ENCODE data around the gene RHBG.

DNA sequence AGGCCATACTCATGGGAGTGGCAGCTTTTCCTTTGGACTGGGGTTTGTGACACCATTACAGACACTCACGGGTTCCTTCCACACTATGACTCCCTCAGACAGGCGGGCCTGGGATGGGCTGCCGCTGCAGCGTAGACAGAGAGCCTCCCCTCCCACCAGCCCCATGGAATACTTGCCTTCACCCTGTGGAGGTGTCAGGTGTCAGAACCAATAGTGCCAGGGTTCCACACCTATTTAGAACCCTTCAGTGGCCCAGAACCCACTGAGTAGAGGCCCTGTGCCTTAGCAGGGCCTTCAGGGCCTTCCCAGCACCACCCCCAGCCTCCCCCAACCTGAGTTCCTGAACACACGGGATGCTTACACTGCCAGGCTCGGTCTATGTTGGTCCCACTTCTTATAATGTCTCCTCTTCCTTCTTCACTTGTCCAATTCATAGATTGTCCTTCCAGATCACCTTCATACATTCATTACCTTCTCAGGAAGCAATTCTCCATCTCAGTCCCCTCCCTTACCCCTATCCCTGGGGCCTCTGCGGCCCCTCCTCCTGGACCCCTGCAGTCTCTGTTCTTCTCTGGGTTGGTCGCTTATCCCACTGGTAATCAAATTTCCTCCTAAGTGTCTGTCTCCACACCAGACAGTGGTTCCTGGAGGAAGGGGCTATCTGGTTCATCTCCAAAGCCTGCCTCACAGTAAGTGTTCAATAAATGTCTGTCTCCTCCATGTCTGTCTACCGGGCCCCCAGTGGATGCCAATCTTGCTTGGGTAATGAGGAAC is 1.4 kb upstream of the RHBG start:
- TF ChIP-seq, protein P1, sequence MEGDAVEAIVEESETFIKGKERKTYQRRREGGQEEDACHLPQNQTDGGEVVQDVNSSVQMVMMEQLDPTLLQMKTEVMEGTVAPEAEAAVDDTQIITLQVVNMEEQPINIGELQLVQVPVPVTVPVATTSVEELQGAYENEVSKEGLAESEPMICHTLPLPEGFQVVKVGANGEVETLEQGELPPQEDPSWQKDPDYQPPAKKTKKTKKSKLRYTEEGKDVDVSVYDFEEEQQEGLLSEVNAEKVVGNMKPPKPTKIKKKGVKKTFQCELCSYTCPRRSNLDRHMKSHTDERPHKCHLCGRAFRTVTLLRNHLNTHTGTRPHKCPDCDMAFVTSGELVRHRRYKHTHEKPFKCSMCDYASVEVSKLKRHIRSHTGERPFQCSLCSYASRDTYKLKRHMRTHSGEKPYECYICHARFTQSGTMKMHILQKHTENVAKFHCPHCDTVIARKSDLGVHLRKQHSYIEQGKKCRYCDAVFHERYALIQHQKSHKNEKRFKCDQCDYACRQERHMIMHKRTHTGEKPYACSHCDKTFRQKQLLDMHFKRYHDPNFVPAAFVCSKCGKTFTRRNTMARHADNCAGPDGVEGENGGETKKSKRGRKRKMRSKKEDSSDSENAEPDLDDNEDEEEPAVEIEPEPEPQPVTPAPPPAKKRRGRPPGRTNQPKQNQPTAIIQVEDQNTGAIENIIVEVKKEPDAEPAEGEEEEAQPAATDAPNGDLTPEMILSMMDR (IDR thresholded peaks at IDR 0.05), result no peak
- no peak for TF ChIP-seq POLR2AphosphoS5 (IDR thresholded peaks at IDR 0.05)
